IPS-18c (cell line): ENCODE measurements around the gene TMEM170B.

Source experiments
- H3K4me3 ChIP-seq: 2 replicates; pipeline ENCODE4 v1.7.0; 2013; ENCODE audit warnings: low read depth, mild to moderate bottlenecking, low read length, moderate library complexity; ENCODE audit not compliant: insufficient read depth
- H3K9me3 ChIP-seq: one replicate; pipeline ENCODE4 v1.6.1; 2013; ENCODE audit warnings: mild to moderate bottlenecking, low read length, moderate library complexity; ENCODE audit not compliant: control insufficient read depth, insufficient read depth

TMEM170B gene

GRCh38 chr6:11556309-11556708, 18.8 kb downstream of the TMEM170B start:
- Histone ChIP-seq H3K4me3 (no peak overlapping the region), H3K9me3 (no peaks in the 10 kb centered on the region)

GRCh38 chr6:11563793-11564192, 26.2 kb downstream of the TMEM170B start:
- Histone ChIP-seq H3K4me3 (no peak overlapping the region), H3K9me3 (no peaks in the 10 kb centered on the region)

- Histone ChIP-seq H3K9me3 (no peaks in the 10 kb centered on the region), H3K4me3 (no peak overlapping the region)
These were observed 29.1 kb downstream of the TMEM170B start for GRCh38 chr6:11566609-11567008.

GRCh38 chr6:11571073-11571472, 33.5 kb downstream of the TMEM170B start:
- Histone ChIP-seq H3K9me3 (no peaks in the 10 kb centered on the region), H3K4me3 (no peak overlapping the region)

GRCh38 chr6:11575408-11576033, 38.0 kb downstream of the TMEM170B start:
- Histone ChIP-seq H3K9me3 (no peaks in the 10 kb centered on the region), H3K4me3 (no peak overlapping the region)

- Histone ChIP-seq H3K4me3 (no peak overlapping the region), H3K9me3 (no peaks in the 10 kb centered on the region)
These were observed 43.3 kb downstream of the TMEM170B start for GRCh38 chr6:11580686-11581405.

GRCh38 chr6:11584244-11584643, 46.7 kb downstream of the TMEM170B start:
- H3K4me3 ChIP-seq: no peak overlapping the region

GRCh38 chr6:11585426-11586016, 48.0 kb downstream of the TMEM170B start:
- no peak overlapping the region for H3K4me3 ChIP-seq
- no peaks in the 10 kb centered on the region for H3K9me3 ChIP-seq

More at GRCh38 chr6:11584244-11584643, 46.7 kb downstream of the TMEM170B start:
- no peaks in the 10 kb centered on the region for H3K9me3 ChIP-seq

- H3K9me3 ChIP-seq: no peaks in the 10 kb centered on the region
- no peak overlapping the region for H3K4me3 ChIP-seq
These were observed 48.6 kb downstream of the TMEM170B start for GRCh38 chr6:11586117-11586516.

- Histone ChIP-seq H3K4me3 (no peak overlapping the region), H3K9me3 (no peaks in the 10 kb centered on the region)
These were observed 49.0 kb downstream of the TMEM170B start for GRCh38 chr6:11586536-11586935.

GRCh38 chr6:11589261-11589660, 51.7 kb downstream of the TMEM170B start:
- no peaks in the 10 kb centered on the region for H3K9me3 ChIP-seq
- H3K4me3 ChIP-seq: no peak overlapping the region

GRCh38 chr6:11592294-11592906, 54.9 kb downstream of the TMEM170B start:
- Histone ChIP-seq H3K9me3 (no peaks in the 10 kb centered on the region), H3K4me3 (no peak overlapping the region)

- Histone ChIP-seq H3K9me3 (no peaks in the 10 kb centered on the region), H3K4me3 (no peak overlapping the region)
These were observed 55.5 kb downstream of the TMEM170B start for GRCh38 chr6:11593096-11593495.

GRCh38 chr6:11595903-11596302, 58.4 kb downstream of the TMEM170B start:
- no peak overlapping the region for H3K4me3 ChIP-seq
- peaks cover 3% of the 10 kb centered on the region for H3K9me3 ChIP-seq

- Histone ChIP-seq H3K9me3 (peaks cover 3% of the 10 kb centered on the region), H3K4me3 (no peak overlapping the region)
These were observed 59.2 kb downstream of the TMEM170B start for GRCh38 chr6:11596640-11597237.

- no peak overlapping the region for H3K4me3 ChIP-seq
These were observed 61.1 kb downstream of the TMEM170B start for GRCh38 chr6:11598687-11599086.

GRCh38 chr6:11600251-11600650, 62.7 kb downstream of the TMEM170B start:
- H3K4me3 ChIP-seq: no peak overlapping the region
- H3K9me3 ChIP-seq: peaks cover 3% of the 10 kb centered on the region

More at GRCh38 chr6:11598687-11599086, 61.1 kb downstream of the TMEM170B start:
- H3K9me3 ChIP-seq: peaks cover 3% of the 10 kb centered on the region
